ENCODE data around the gene WASF2.

- no peak for TF ChIP-seq CTCF (IDR thresholded peaks at IDR 0.05; ENCODE audit: insufficient read depth, low read length, poor library complexity, severe bottlenecking)
- no peak for TF ChIP-seq EZH2phosphoT487 (conservative IDR thresholded peaks at IDR 0.05; ENCODE audit: low read length)
Measured at GRCh38 chr1:27528818-27529703, 39.1 kb upstream of the WASF2 start.

Measured in SU-DHL-6 (cell line).